Measurements from ENCODE around the gene GSTM3.
A peak's percentile ranks its signal among the peaks of the same experiment; 100 is the strongest.

Gene GSTM3

DNA sequence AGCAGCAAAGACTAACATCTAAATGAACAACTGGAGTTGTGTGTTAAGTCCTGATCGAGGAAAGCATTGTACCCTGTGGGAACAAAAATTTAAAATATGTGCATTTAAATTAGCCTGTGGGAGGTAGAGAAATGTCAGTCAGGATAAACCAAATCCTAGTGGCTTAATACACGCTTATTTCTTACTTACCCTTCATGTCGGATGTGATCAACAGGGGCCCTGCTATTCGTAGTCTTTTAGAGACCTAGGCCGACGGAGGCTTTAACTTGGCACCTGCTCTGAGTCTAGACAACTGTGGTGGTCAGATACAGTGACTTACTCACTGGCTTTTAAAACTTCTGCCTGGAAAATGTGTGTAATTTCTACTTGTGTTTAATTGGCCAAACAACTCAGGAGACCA is 10.2 kb downstream of the GSTM3 start:
- no peak for TF ChIP-seq Cebpa-rat (IDR thresholded peaks at IDR 0.05)
- Histone ChIP-seq H3K9ac (no peak overlapping the region), H4K20me1 (no peaks in the 10 kb centered on the region), H3K27ac (no peak overlapping the region), H3K36me3 (no peaks in the 10 kb centered on the region), H3K27me3 (no peaks in the 10 kb centered on the region), H3K9me3 (peaks cover 9% of the 10 kb centered on the region; the same call in 1 of the 2 replicates), H3K4me2 (no peak overlapping the region), H3K4me1 (0 out of 2 replicates have a peak, but pooled peaks cover 5% of the 10 kb centered on the region), H3K4me3 (no peak overlapping the region)

DNA sequence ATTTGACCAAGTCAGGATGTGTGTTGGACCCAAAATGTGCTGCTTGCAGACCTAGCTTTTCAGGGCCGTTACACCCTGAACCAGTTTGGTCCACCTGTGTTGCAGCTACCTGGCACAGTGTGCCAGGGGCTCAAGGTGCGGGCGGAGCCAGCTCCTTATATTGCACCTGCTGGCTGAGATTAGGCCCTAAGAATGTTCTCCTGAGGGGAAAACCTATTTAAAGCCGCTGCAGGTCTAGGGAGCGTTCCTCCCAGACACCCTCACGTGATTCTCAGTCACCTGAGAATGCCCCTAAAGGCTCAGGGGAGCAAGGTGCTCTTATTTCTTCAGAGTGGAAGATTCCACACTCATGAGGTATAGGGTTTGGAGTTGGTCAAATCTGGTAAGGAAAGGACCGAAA is 12.0 kb downstream of the GSTM3 start:
- Histone ChIP-seq H4K20me1 (no peaks in the 10 kb centered on the region), H3K4me3 (no peak overlapping the region), H3K4me1 (0 out of 2 replicates have a peak, but pooled peaks cover 5% of the 10 kb centered on the region), H3K9ac (no peak overlapping the region), H3K27ac (no peak overlapping the region), H3K4me2 (no peak overlapping the region), H3K27me3 (no peaks in the 10 kb centered on the region), H3K36me3 (no peaks in the 10 kb centered on the region), H3K9me3 (peaks cover 9% of the 10 kb centered on the region; the same call in 1 of the 2 replicates)
- TF ChIP-seq Cebpa-rat (IDR thresholded peaks at IDR 0.05): no peak

DNA sequence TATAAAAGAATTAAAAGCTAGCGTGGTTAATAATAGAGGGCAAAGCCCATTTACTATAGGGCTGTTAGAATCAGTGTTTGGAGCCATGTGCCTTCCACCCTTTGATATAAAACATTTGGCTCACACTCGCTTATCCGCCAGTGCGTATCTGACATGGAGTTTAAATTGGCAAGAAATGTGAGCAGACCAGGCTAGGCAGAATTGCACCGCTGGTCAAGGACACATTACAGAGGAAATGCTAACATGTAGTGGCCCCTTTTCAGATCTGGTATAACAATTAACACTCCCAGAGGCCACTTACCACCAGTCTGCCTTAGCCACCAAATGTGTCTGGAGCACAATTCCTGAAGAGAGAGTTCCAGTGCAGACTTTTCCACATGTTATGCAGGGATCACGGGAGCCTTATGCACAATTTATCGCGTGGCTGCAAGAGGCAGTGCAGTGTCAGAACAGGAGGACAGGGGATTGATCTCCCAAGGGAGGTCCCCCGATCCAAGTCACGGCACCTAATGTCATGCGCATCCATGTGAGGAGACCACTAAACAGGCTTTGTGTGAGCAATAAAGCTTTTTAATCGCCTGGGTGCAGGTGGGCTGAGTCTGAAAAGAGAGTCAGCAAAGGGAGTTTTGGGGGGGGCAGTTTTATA is 14.0 kb downstream of the GSTM3 start:
- no peak overlapping the region for H3K4me3 ChIP-seq
- no peaks in the 10 kb centered on the region for H3K36me3 ChIP-seq
- H3K4me2 ChIP-seq: 0 out of 2 replicates have a peak overlapping the region, but pooled peaks have one; percentile 4
- H3K27me3 ChIP-seq: no peaks in the 10 kb centered on the region
- peaks cover 9% of the 10 kb centered on the region; the same call in 1 of the 2 replicates for H3K9me3 ChIP-seq
- no peaks in the 10 kb centered on the region for H4K20me1 ChIP-seq
- no peak overlapping the region for H3K27ac ChIP-seq
- no peak for TF ChIP-seq Cebpa-rat (IDR thresholded peaks at IDR 0.05)
- no peak overlapping the region for H3K9ac ChIP-seq
- H3K4me1 ChIP-seq: 0 out of 2 replicates have a peak, but pooled peaks cover 5% of the 10 kb centered on the region

DNA sequence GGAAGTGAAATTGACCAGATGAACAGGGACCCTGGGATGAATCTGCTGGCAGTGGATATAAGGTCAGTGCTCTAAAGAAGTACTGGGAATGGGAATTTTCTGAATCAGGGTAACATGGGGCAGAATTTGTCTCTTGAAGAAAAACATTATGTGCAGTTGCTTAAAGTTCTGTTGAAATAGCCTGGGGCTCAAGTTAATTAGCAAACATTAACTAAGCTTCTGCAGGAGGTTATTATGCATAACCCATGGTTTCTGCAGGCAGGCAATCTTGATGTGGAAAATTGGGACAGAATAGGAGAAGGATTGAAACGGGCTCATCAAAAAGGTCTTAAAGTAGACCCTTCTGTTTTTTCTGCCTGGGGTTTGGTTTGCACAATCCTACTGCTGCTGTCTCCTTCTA is 14.8 kb downstream of the GSTM3 start:
- no peak overlapping the region for H3K27ac ChIP-seq
- peaks cover 9% of the 10 kb centered on the region; the same call in 1 of the 2 replicates for H3K9me3 ChIP-seq
- H3K4me3 ChIP-seq: no peak overlapping the region
- 0 out of 2 replicates have a peak, but pooled peaks cover 5% of the 10 kb centered on the region for H3K4me1 ChIP-seq
- H3K36me3 ChIP-seq: no peaks in the 10 kb centered on the region
- H3K27me3 ChIP-seq: no peaks in the 10 kb centered on the region
- no peak overlapping the region for H3K4me2 ChIP-seq
- TF ChIP-seq Cebpa-rat (IDR thresholded peaks at IDR 0.05): no peak
- H4K20me1 ChIP-seq: no peaks in the 10 kb centered on the region
- H3K9ac ChIP-seq: no peak overlapping the region

DNA sequence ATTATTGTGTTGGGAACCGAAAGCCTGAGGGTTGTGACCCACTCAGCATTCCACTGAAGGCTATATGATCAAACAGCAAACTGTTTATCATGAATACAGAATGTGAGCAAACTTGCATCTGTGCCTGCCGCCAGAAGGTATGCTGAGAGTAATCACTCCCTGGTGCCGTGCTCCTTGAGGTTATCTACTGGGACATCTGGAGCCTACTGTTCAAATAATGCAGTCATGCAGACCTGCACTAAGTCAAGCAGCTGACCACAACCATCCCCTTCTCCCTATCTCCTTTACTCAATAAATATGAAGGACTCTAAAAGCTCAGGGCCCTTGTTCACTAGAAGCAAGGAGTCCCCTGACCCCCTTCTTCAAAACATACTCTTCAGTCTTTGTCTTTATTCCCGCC is 15.3 kb downstream of the GSTM3 start:
- Histone ChIP-seq H4K20me1 (no peaks in the 10 kb centered on the region), H3K27me3 (no peaks in the 10 kb centered on the region), H3K4me2 (no peak overlapping the region), H3K9me3 (peaks cover 9% of the 10 kb centered on the region; the same call in 1 of the 2 replicates), H3K4me1 (0 out of 2 replicates have a peak, but pooled peaks cover 5% of the 10 kb centered on the region), H3K9ac (no peak overlapping the region), H3K4me3 (no peak overlapping the region), H3K27ac (no peak overlapping the region), H3K36me3 (no peaks in the 10 kb centered on the region)
- TF ChIP-seq Cebpa-rat (IDR thresholded peaks at IDR 0.05): no peak

DNA sequence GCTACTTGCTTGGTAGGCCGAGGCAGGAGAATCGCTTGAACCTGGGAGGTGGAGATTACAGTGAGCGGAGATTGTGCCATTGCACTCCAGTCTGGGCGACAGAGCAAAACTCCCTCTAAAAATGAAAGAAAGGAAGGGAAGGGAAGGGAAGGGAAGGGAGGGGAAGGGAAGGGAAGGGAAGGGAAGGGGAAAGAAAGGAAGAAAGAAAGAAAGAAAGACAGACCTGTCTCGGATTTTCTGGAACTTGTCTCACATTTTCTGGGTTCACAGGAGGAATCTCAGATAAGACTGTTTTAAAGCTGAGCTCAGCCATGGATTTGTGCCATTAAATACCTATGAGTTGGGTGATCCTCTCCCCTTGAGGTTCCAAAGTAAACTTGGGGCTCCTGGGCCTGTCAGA is 15.9 kb downstream of the GSTM3 start:
- Histone ChIP-seq H3K27me3 (no peaks in the 10 kb centered on the region), H3K27ac (no peak overlapping the region), H3K9me3 (peaks cover 9% of the 10 kb centered on the region; the same call in 1 of the 2 replicates), H3K4me3 (no peak overlapping the region), H4K20me1 (no peaks in the 10 kb centered on the region), H3K4me2 (no peak overlapping the region), H3K4me1 (0 out of 2 replicates have a peak, but pooled peaks cover 5% of the 10 kb centered on the region), H3K36me3 (no peaks in the 10 kb centered on the region), H3K9ac (no peak overlapping the region)
- no peak for TF ChIP-seq Cebpa-rat (IDR thresholded peaks at IDR 0.05)

DNA sequence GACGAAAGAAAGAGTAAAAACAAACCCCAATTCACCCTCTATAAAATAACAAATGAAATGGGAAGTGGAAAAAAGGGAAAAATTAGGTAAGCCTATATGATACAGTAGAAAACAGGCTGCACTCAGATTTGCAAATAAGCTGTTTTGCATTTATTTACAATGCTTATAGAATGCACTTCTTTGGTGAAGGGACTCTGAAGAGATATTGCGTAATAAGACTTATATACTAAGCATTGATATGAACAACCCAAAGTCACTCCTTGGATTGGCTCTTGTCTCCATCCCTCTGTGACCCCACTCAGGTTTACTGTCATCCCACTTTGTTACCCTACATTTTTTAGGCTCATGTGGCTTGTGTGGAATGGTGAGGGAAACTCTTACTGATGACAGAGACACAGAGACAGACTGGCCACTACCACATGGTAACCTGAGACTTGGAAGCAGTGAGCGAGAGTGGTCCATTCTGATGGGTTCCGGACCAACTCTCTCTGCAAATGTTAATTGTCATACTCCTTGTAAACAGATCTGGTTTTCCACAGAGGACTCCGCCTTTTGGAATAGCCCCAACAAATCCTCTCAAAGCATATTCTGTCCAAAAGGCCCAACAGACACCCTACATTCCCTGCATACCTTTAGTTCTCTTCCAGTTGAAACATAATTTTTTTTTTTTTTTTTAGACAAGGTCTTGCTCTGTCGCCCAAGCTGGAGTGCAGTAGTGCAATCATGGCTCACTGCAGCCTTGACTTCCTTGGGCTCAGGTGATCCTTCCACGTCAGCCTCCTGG is 17.7 kb downstream of the GSTM3 start:
- H3K4me1 ChIP-seq: 0 out of 2 replicates have a peak, but pooled peaks cover 5% of the 10 kb centered on the region
- TF ChIP-seq Cebpa-rat (IDR thresholded peaks at IDR 0.05): peak; percentile 60; the same call in 1 of the 2 replicates
- H3K27ac ChIP-seq: no peak overlapping the region
- no peak overlapping the region for H3K4me2 ChIP-seq
- H3K36me3 ChIP-seq: no peaks in the 10 kb centered on the region
- H4K20me1 ChIP-seq: no peaks in the 10 kb centered on the region
- H3K27me3 ChIP-seq: no peaks in the 10 kb centered on the region
- H3K9me3 ChIP-seq: peaks cover 9% of the 10 kb centered on the region; the same call in 1 of the 2 replicates
- no peak overlapping the region for H3K9ac ChIP-seq
- no peak overlapping the region for H3K4me3 ChIP-seq

DNA sequence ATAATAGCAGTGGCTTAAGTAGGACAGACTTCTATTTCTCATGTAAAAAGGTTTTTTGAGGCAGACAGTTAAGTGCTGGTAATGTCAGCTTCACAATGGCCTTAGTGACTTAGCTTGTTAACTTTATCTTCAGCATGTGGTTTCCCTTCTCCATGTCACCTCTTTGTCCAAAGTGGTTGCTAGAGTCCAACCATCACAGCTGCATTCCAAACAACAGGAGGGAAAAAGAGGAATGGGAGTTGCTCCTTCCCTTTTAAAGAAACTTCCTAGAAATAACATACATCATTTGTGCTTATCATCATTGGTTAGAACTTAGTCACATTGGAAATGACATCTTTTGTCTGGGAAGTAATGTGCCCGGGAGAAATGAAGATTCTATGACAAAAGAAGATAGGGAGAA is 18.9 kb downstream of the GSTM3 start:
- no peak for TF ChIP-seq Cebpa-rat (IDR thresholded peaks at IDR 0.05)
- Histone ChIP-seq H3K4me3 (no peak overlapping the region), H3K36me3 (no peaks in the 10 kb centered on the region), H3K27me3 (no peaks in the 10 kb centered on the region), H3K9me3 (peaks cover 4% of the 10 kb centered on the region; the same call in 1 of the 2 replicates), H3K27ac (no peak overlapping the region), H3K4me2 (no peak overlapping the region), H3K9ac (no peak overlapping the region), H3K4me1 (0 out of 2 replicates have a peak, but pooled peaks cover 4% of the 10 kb centered on the region), H4K20me1 (no peaks in the 10 kb centered on the region)

DNA sequence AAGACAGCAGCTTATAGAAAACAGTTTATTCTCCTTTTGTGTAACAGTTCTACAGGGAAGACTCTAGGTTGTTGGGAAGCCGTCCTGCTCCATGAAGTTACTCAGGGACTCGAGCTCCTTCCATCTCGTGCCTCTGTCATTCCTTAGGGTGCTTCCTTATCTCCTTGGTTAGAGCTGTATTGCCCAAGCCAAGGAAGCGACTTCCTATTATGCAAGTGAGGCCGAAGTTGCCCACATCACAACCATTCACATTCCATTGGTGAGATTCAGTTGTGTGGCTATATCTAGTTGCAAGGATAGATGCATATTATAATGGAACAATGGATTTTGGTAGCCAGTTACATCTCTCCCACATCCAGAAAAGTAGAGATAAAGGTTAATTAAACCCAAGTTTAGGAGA is 19.8 kb downstream of the GSTM3 start:
- no peak overlapping the region for H3K4me2 ChIP-seq

DNA sequence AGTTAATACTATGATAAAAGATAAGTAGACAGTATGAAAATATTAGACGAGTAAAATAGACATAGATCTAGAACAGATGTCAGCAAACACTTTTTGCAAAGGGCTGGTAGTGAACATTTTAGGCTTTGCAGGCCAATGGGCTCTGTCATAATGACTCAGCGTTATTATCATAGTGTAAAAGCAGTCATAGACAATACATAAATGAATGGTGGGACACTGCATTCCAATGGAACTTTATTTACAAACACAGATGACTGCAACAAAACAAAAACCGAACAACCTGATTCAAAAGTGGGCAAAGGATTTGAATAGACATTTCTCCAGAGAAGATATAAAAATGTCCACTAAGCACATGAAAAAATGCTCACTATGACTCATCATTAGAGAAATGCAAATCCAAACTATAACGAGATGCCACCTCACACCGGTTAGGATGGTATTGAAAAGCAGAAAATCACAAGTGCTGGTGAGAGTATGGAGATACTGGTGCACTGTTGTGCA is 21.5 kb downstream of the GSTM3 start:
- H3K4me1 ChIP-seq: no peaks in the 10 kb centered on the region
- no peaks in the 10 kb centered on the region for H3K27me3 ChIP-seq
- H3K36me3 ChIP-seq: no peaks in the 10 kb centered on the region
- H3K9ac ChIP-seq: no peak overlapping the region
- no peaks in the 10 kb centered on the region for H3K9me3 ChIP-seq
- H4K20me1 ChIP-seq: no peaks in the 10 kb centered on the region
- no peak overlapping the region for H3K4me3 ChIP-seq
- H3K27ac ChIP-seq: no peak overlapping the region
- H3K4me2 ChIP-seq: no peak overlapping the region
- no peak for TF ChIP-seq Cebpa-rat (IDR thresholded peaks at IDR 0.05)

More for the DNA sequence above, 19.8 kb downstream of the GSTM3 start:
- H4K20me1 ChIP-seq: no peaks in the 10 kb centered on the region
- no peaks in the 10 kb centered on the region for H3K4me1 ChIP-seq
- H3K4me3 ChIP-seq: no peak overlapping the region
- no peaks in the 10 kb centered on the region for H3K27me3 ChIP-seq
- no peak overlapping the region for H3K27ac ChIP-seq
- TF ChIP-seq Cebpa-rat (IDR thresholded peaks at IDR 0.05): no peak
- H3K36me3 ChIP-seq: no peaks in the 10 kb centered on the region
- H3K9me3 ChIP-seq: no peaks in the 10 kb centered on the region
- H3K9ac ChIP-seq: no peak overlapping the region
